Effector memory CD4-positive, alpha-beta T cell (primary cell): ENCODE data around the gene CNTN1.

ENCODE experiments used
- DNase-seq, 3 donors: peaks; one replicate each; pipeline ENCODE4 v3.0.0-alpha.2; 2020
- H3K27ac ChIP-seq: 2 replicates; pipeline ENCODE4 v1.7.0; 2013; ENCODE audit warnings: mild to moderate bottlenecking, low read length, moderate library complexity; ENCODE audit not compliant: insufficient read depth, poor library complexity, severe bottlenecking
- H3K27me3 ChIP-seq: replicated peaks from 2 replicates; pipeline ENCODE4 v1.7.0; 2013; ENCODE audit warnings: mild to moderate bottlenecking, low read length; ENCODE audit not compliant: insufficient read depth, control insufficient read depth, poor library complexity, severe bottlenecking
- H3K36me3 ChIP-seq: 2 replicates; pipeline ENCODE4 v1.7.0; 2013; ENCODE audit warnings: mild to moderate bottlenecking, low read length, moderate library complexity; ENCODE audit not compliant: control insufficient read depth, insufficient read depth
- H3K4me1 ChIP-seq: 2 replicates; pipeline ENCODE4 v1.7.0; 2013; ENCODE audit warnings: low read length, mild to moderate bottlenecking; ENCODE audit not compliant: control insufficient read depth, insufficient read depth, poor library complexity, severe bottlenecking
- H3K4me3 ChIP-seq: 2 replicates; pipeline ENCODE4 v1.7.0; 2013; ENCODE audit warnings: low read length, low read depth, mild to moderate bottlenecking; ENCODE audit not compliant: insufficient read depth, poor library complexity, severe bottlenecking
- H3K9me3 ChIP-seq: 2 replicates; pipeline ENCODE4 v1.7.0; 2013; ENCODE audit warnings: mild to moderate bottlenecking, low read length, moderate library complexity; ENCODE audit not compliant: control insufficient read depth

CNTN1 gene

DNA sequence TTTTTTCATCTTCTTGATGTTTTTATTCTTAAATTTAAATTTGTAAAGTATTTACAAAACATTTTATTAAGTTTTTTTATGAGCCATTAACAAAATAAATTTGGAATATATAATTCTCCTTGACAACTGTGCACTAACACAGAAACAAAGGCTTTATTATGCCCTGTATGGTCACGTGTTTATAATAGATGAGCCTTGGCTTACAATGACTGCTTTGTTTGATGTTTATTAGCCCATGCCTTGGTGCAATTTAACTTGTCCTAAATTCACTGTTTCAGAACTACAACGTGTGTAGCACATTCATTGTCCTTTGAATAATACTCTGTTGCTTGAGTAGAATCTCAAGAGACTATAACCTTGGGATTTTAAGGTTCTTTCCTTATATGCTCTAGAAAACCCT, 59.8 kb downstream of the CNTN1 start:
- H3K4me3 ChIP-seq = no peak overlapping the region
- no peaks in the 10 kb centered on the region for H3K4me1 ChIP-seq
- no peaks in the 10 kb centered on the region for H3K27me3 ChIP-seq
- no peaks in the 10 kb centered on the region for H3K36me3 ChIP-seq
- H3K9me3 ChIP-seq = no peaks in the 10 kb centered on the region
- H3K27ac ChIP-seq = no peak overlapping the region
- DNase-seq = no peak

DNA sequence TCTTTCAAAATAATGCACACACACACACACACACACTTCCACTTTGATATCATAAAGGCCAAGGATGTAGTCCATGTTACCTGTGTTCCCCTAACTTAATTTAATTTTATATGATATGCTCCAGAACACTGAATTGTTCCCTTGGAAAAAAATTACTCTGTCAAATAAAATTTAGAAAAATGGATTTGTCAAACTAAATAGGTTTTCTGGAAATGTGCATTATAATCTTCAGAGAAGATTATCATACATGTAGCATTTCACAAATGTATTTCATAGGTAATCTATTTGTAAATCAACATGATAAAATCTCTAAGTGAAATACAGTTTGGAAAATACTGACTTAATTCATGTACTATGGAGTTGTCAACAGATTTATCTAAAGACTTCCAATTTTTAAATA, 68.6 kb downstream of the CNTN1 start:
- H3K4me3 ChIP-seq = no peak overlapping the region
- no peaks in the 10 kb centered on the region for H3K4me1 ChIP-seq
- no peak for DNase-seq
- H3K27ac ChIP-seq = no peak overlapping the region
- H3K27me3 ChIP-seq = no peaks in the 10 kb centered on the region
- no peaks in the 10 kb centered on the region for H3K9me3 ChIP-seq
- no peaks in the 10 kb centered on the region for H3K36me3 ChIP-seq

DNA sequence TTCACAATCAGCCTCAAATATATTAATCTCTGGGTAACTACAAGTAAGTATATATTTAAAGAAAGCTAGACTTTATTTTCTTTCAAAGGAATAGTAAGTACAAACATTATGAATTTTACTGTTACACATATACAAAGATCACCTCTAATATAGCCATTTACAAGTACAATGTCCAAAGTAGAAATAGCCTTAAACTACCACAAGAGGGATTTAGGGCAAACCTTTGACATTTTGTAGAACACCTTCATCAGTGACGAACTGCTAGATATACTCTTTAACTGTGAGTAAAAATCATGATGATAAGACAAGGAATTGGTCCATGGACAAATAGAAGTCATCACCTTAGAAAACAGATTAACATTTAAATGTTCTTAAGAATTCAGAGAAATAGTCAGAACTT, 69.8 kb downstream of the CNTN1 start:
- no peak for DNase-seq
- Histone ChIP-seq H3K4me1 (no peaks in the 10 kb centered on the region), H3K36me3 (no peaks in the 10 kb centered on the region), H3K27ac (no peak overlapping the region), H3K27me3 (no peaks in the 10 kb centered on the region), H3K4me3 (no peak overlapping the region), H3K9me3 (no peaks in the 10 kb centered on the region)

DNA sequence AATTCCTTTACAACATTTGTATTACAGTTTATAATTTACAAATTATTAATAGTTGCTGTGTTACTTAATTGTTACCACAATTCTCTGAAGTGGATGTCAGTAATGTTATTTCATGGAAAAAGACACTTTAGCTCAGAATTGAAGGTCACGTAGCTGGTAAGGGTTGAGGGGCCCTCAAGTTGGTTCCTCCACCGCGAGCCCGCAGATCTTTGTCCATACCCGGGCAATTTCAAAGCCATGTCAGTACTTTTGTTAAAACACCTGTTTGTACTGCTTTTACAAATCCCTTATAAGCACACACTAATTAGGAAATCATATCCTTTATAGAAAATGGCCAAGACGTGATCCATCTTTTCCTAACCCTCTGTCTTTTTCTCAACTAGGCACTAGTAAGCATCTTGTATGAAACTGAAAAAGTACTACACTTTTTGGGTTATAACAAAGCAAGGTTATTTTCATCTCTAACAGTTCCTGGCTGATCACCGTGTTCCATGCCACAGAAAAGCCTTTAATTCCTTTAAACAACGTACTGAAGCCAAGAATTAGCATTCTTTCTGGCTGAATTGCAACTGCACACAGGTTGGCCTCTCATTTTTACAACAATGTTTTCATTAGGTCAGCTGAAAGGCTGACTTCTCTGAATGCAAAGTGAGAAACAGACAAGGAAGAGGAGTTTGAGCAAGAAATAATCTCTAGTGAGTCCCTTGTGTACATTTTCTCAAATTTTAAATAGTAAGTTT, 76.1 kb downstream of the CNTN1 start:
- DNase-seq = no peak
- Histone ChIP-seq H3K36me3 (no peaks in the 10 kb centered on the region), H3K4me3 (no peak overlapping the region)

DNA sequence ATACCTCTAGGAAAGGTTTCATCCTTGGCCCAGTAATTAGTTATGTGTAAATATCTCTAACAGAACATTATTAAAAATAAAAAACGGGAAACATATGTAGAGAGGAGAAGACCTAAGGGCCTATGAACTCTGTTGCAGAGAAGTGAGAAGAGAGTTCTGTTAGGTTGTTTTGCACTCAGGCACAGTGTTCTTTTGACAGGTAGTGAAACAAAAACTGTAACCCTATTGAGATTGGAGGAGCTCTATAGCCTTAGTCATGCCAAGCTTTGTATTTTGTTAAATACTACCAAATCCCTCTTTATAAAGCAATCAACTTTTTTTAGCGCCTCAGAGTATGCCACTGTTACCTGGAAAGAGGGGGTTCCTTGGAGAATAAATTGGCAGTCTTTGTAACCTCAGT, 77.6 kb downstream of the CNTN1 start:
- no peaks in the 10 kb centered on the region for H3K36me3 ChIP-seq
- no peaks in the 10 kb centered on the region for H3K9me3 ChIP-seq
- H3K27ac ChIP-seq = no peak overlapping the region
- no peak for DNase-seq
- no peaks in the 10 kb centered on the region for H3K4me1 ChIP-seq
- H3K4me3 ChIP-seq = no peak overlapping the region
- H3K27me3 ChIP-seq = no peaks in the 10 kb centered on the region

More for the DNA sequence above, 76.1 kb downstream of the CNTN1 start:
- Histone ChIP-seq H3K9me3 (no peaks in the 10 kb centered on the region), H3K27ac (no peak overlapping the region), H3K4me1 (no peaks in the 10 kb centered on the region), H3K27me3 (no peaks in the 10 kb centered on the region)

DNA sequence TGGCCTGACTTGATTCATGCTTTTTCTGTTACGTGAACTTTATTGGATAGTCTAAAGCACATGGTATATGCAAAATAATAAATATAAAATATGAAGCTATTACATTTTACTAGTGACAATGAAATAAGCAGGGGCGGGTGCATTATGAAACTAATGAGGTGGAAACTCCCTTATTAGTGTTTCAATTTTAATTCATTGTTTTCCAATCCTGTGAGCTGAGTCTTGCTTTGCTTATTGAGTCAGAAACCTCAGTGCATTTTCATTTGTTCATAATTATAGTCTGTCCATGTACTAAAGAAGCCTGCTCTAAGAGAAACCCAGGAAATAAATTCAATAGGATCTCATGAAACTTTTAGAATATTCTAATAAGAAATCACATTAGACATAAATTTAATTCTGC, 78.5 kb downstream of the CNTN1 start:
- Histone ChIP-seq H3K27ac (no peak overlapping the region), H3K36me3 (no peaks in the 10 kb centered on the region), H3K9me3 (no peaks in the 10 kb centered on the region), H3K4me3 (no peak overlapping the region), H3K4me1 (no peaks in the 10 kb centered on the region), H3K27me3 (no peaks in the 10 kb centered on the region)
- no peak for DNase-seq

DNA sequence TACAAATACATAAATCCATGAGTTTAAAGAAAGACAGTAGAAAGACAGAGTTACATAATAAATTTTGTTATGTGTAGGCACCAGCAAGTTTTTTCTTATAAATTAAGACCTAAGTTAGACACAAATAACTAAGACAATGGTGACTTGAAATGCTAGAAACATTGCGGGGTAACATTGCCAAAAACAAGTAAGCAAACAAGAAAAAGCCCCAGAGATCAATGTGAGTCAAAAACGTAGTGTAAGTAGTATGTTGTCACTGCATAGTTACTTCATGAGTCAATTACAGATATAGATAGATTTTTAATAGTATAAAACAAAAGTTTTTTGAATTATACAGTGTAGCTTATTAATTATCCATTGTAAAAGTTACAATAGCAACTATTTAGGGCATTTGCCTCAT, 83.4 kb downstream of the CNTN1 start:
- Histone ChIP-seq H3K4me1 (no peaks in the 10 kb centered on the region), H3K4me3 (no peak overlapping the region), H3K36me3 (no peaks in the 10 kb centered on the region), H3K27me3 (no peaks in the 10 kb centered on the region), H3K27ac (no peak overlapping the region), H3K9me3 (no peaks in the 10 kb centered on the region)
- DNase-seq = no peak

DNA sequence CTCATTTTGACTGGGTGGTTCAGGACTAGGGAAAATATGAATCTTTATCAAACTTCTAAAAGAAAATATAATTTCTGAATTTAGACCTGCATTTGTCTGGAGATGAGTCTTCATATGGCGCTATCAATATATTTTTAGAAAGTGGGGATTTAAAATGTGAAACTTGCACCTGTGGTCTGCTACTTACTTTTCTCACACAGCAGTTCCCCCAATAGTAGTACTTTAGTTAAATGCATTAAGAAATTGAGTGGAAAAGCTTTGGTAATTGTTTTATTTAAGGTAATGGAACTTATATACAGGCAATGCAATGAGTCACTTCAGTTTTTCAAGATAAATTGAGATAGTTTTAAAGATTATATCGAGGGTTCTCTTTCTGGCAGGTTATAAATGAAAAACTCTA, 91.9 kb downstream of the CNTN1 start:
- Histone ChIP-seq H3K4me1 (no peaks in the 10 kb centered on the region), H3K9me3 (no peaks in the 10 kb centered on the region), H3K36me3 (no peaks in the 10 kb centered on the region), H3K27ac (no peak overlapping the region), H3K27me3 (no peaks in the 10 kb centered on the region), H3K4me3 (no peak overlapping the region)
- no peak for DNase-seq

DNA sequence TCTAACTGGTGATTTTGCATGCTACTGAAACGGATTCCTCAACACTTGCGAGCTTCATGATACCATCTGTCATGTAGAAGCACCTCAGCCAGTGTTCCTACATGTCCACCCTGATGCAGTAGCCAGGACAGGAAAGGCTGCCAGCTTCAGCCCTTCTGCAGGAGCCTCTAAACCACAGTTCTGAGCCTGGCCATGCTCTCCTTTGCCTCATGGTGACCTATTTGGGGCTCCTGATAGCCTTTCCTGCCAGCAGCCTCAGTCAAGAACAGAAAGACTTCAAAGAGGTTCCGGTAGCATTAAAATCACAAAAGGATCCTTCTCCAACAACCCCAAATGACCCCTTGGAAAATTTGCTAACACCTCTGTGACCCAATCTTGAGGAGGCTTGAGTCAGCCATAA, 96.0 kb downstream of the CNTN1 start:
- H3K4me1 ChIP-seq = no peaks in the 10 kb centered on the region
- H3K27ac ChIP-seq = no peak overlapping the region
- H3K9me3 ChIP-seq = no peaks in the 10 kb centered on the region
- H3K27me3 ChIP-seq = no peaks in the 10 kb centered on the region
- DNase-seq = no peak
- H3K4me3 ChIP-seq = no peak overlapping the region
- H3K36me3 ChIP-seq = no peaks in the 10 kb centered on the region

DNA sequence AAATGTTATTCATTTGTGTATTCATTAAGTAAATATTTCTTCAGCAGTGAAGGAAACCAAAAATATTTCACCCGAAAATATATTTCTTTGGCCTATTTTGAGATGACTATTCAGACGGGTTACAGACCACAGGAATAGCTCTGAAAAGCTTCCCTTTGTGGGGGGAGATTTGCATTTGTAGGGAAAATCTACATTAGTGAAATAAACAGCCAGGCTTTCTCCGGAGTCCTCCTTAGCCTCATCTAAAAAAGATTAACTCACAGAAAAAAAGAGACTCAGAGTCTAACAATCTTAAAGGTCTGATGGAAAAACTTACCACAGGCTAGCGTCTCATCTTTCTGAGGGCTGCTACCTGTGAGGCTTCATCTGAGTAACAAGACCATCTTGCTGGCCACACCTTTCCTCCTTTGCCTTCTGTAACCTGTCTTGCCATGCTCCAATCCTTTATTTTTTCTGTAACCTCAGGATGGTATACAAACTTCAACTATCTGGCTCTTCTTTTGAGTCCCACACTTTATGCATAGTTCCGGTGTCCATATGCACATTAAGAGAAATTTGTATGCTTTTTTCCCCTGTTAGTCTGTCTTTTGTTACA, 100.7 kb downstream of the CNTN1 start:
- no peak overlapping the region for H3K27ac ChIP-seq
- H3K4me1 ChIP-seq = no peaks in the 10 kb centered on the region
- no peaks in the 10 kb centered on the region for H3K9me3 ChIP-seq
- no peaks in the 10 kb centered on the region for H3K36me3 ChIP-seq
- H3K4me3 ChIP-seq = no peak overlapping the region
- no peaks in the 10 kb centered on the region for H3K27me3 ChIP-seq
- DNase-seq = no peak
